ENCODE results near the gene IBTK. TPM values are rescaled to one million over a fixed set of nuclear protein-coding genes. Genes with fewer than 3 reads are reported as not detected.

The IBTK gene
- total RNA-seq, 4 donors from 2014 or later: 29.1 to 50.7 (median 34.2) TPM

- TF ChIP-seq CTCF (IDR thresholded peaks at IDR 0.05; ENCODE audit: low read depth): no peak
Measured at GRCh38 chr6:82143041-82143481, 104.5 kb downstream of the IBTK start.

GRCh38 chr6:82142524-82142923, 105.0 kb downstream of the IBTK start:
- TF ChIP-seq CTCF (IDR thresholded peaks at IDR 0.05; ENCODE audit: low read depth): no peak

GRCh38 chr6:82138075-82138791, 109.3 kb downstream of the IBTK start:
- TF ChIP-seq CTCF (IDR thresholded peaks at IDR 0.05; ENCODE audit: low read depth): no peak

- no peak for TF ChIP-seq CTCF (IDR thresholded peaks at IDR 0.05; ENCODE audit: low read depth)
Measured at GRCh38 chr6:82131441-82131840, 116.1 kb downstream of the IBTK start.

- no peak for TF ChIP-seq CTCF (IDR thresholded peaks at IDR 0.05; ENCODE audit: low read depth)
Measured at GRCh38 chr6:82129797-82130196, 117.7 kb downstream of the IBTK start.

- no peak for TF ChIP-seq CTCF (IDR thresholded peaks at IDR 0.05; ENCODE audit: low read depth)
Measured at GRCh38 chr6:82123632-82124031, 123.9 kb downstream of the IBTK start.

Small RNA genes lying within 50 kb of the gene (small RNA-seq; reads per million reads assigned to genes)
- not detected for gene RNU6-130P

Other genes with a start within 250 kb of the IBTK start
- gene TPBG, start 116.1 kb upstream of the IBTK start, total RNA-seq: 10 to 100 TPM in 3 of 4 donors, 1 to 10 TPM in 1; 8.7 to 13.5 (median 12.6) TPM